H1 (cell line): ENCODE data around the gene RAMP1. TPM values are rescaled to one million over a fixed set of nuclear protein-coding genes. Genes with fewer than 3 reads are reported as not detected.

Source experiments
- CTCF ChIA-PET: fragments of 300-600 bp; sonication (Branson Sonifier 250); formaldehyde crosslinking; loops from one replicate; lab custom pipeline; 2021; ENCODE audit not compliant: partially characterized antibody; lab: Charles Lee
- POLR2A ChIA-PET: fragments of 300-600 bp; sonication (Branson Sonifier 250); formaldehyde crosslinking; loops from one replicate; lab custom pipeline; 2021; ENCODE audit warnings: inconsistent platforms; ENCODE audit not compliant: partially characterized antibody; lab: Charles Lee
- DNase-seq, 2 experiments: peaks; one replicate each; pipeline versions ENCODE4 v3.0.0 to v3.0.0-alpha.2; 2010 to 2022; ENCODE audit warnings: low spot score in 2 of 2, low read depth in 1 of 2, mixed read lengths in 1 of 2
- FAIRE-seq: peaks from 2 replicates; lab custom pipeline; 2011; peaks lifted over from hg19 to GRCh38; lab: Jason Lieb, UNC
- H2AFZ ChIP-seq: 2 replicates; pipeline ENCODE4 v1.8.1; 2012; ENCODE audit warnings: low read length, inconsistent platforms
- H2AK5ac ChIP-seq: 2 replicates; pipeline ENCODE4 v1.6.1; 2013; ENCODE audit warnings: low read depth, low read length
- H2BK120ac ChIP-seq: replicated peaks from 2 replicates; pipeline ENCODE3; 2013; ENCODE audit warnings: low read depth, low read length, inconsistent platforms
- H2BK12ac ChIP-seq: 2 replicates; pipeline ENCODE4 v1.6.1; 2013; ENCODE audit warnings: low read depth, low read length
- H2BK15ac ChIP-seq: 2 replicates; pipeline ENCODE4 v1.6.1; 2013; ENCODE audit warnings: low read length
- H2BK20ac ChIP-seq: 2 replicates; pipeline ENCODE4 v1.6.1; 2013; ENCODE audit warnings: low read length
- H2BK5ac ChIP-seq: 2 replicates; pipeline ENCODE4 v1.6.1; 2013; ENCODE audit warnings: low read depth, low read length
- H3K14ac ChIP-seq: 2 replicates; pipeline ENCODE4 v1.6.1; 2013; ENCODE audit warnings: inconsistent platforms; ENCODE audit not compliant: insufficient read length
- H3K18ac ChIP-seq: 2 replicates; pipeline ENCODE4 v1.6.1; 2013; ENCODE audit warnings: low read length; ENCODE audit errors: extremely low read depth
- H3K23ac ChIP-seq: 2 replicates; pipeline ENCODE4 v1.6.1; 2013; ENCODE audit warnings: inconsistent platforms; ENCODE audit not compliant: insufficient read length
- H3K23me2 ChIP-seq: 2 replicates; pipeline ENCODE4 v1.6.1; 2013; ENCODE audit warnings: low read depth, low read length
- H3K27ac ChIP-seq: 2 replicates; pipeline ENCODE4 v1.6.1; 2011; ENCODE audit warnings: low read depth, low read length, inconsistent platforms
- H3K27me3 ChIP-seq, 4 experiments: replicated peaks in 1 of 4; 1 replicate in 1 of 4; 2 replicates in 3 of 4; pipeline versions ENCODE4 v1.6.1 to v1.8.1; 2011 to 2013; ENCODE audit warnings: low read length in 3 of 4, mild to moderate bottlenecking in 3 of 4, inconsistent platforms in 2 of 4, mixed read lengths in 2 of 4, moderate library complexity in 1 of 4; ENCODE audit not compliant: control insufficient read depth in 3 of 4, insufficient read depth in 3 of 4; ENCODE audit errors: extremely low read depth in 1 of 4
- H3K36me3 ChIP-seq, 4 experiments: 2 replicates each; pipeline versions ENCODE4 v1.6.1 to v1.8.1; 2011 to 2013; ENCODE audit warnings: mild to moderate bottlenecking in 4 of 4, low read length in 3 of 4, moderate library complexity in 2 of 4, control low read depth in 1 of 4, inconsistent platforms in 1 of 4; ENCODE audit not compliant: insufficient read depth in 4 of 4, control insufficient read depth in 2 of 4
- H3K4ac ChIP-seq: replicated peaks from 2 replicates; pipeline ENCODE3; 2013; ENCODE audit warnings: low read length, low read depth, mixed read lengths, inconsistent platforms; ENCODE audit not compliant: insufficient read length
- H3K4me1 ChIP-seq, 4 experiments: replicated peaks in 1 of 4; 1 replicate in 1 of 4; 2 replicates in 3 of 4; pipeline versions ENCODE4 v1.6.1 to v1.8.1; 2011 to 2013; ENCODE audit warnings: low read length in 3 of 4, inconsistent platforms in 2 of 4, mixed read lengths in 1 of 4; ENCODE audit not compliant: insufficient read depth in 4 of 4, control insufficient read depth in 3 of 4
- H3K4me2 ChIP-seq, 2 experiments: 2 replicates each; pipeline versions ENCODE4 v1.6.1 to v1.8.1; 2011 to 2013; ENCODE audit warnings: low read depth in 2 of 2, low read length in 2 of 2, control low read depth in 1 of 2, inconsistent platforms in 1 of 2, mild to moderate bottlenecking in 1 of 2; ENCODE audit not compliant: insufficient read depth in 1 of 2
- H3K4me3 ChIP-seq, 4 experiments: fragments of 200-600, 300-600 bp in 1 of 4; sonication (generic), shearing (Covaris generic), sonication (Bioruptor Twin) in 1 of 4; 2 replicates each; pipeline versions ENCODE4 v1.5.1 to v1.8.1; 2011 to 2016; ENCODE audit warnings: low read length in 4 of 4, low read depth in 3 of 4, control low read depth in 2 of 4, inconsistent platforms in 2 of 4, mild to moderate bottlenecking in 2 of 4, mixed read lengths in 1 of 4, moderate library complexity in 1 of 4; ENCODE audit not compliant: insufficient read depth in 2 of 4; ENCODE audit errors: extremely low read depth in 1 of 4
- H3K56ac ChIP-seq: replicated peaks from 2 replicates; pipeline ENCODE3; 2013; ENCODE audit warnings: low read depth, mild to moderate bottlenecking, mixed read lengths, low read length, inconsistent platforms; ENCODE audit not compliant: insufficient read length
- H3K79me1 ChIP-seq: 2 replicates; pipeline ENCODE4 v1.6.1; 2013; ENCODE audit warnings: low read depth, low read length, control low read depth
- H3K79me2 ChIP-seq, 2 experiments: 2 replicates each; pipeline versions ENCODE4 v1.6.1 to v1.8.1; 2012 to 2013; ENCODE audit warnings: low read length in 2 of 2, mild to moderate bottlenecking in 2 of 2, inconsistent platforms in 1 of 2; ENCODE audit not compliant: insufficient read depth in 2 of 2, control insufficient read depth in 1 of 2
- H3K9ac ChIP-seq, 4 experiments: replicated peaks in 1 of 4; 1 replicate in 1 of 4; 2 replicates in 3 of 4; pipeline versions ENCODE4 v1.6.1 to v1.8.1; 2011 to 2013; ENCODE audit warnings: low read depth in 3 of 4, low read length in 3 of 4, control low read depth in 2 of 4, mild to moderate bottlenecking in 2 of 4, moderate library complexity in 2 of 4, inconsistent platforms in 1 of 4; ENCODE audit errors: extremely low read depth in 1 of 4
- H3K9me3 ChIP-seq, 2 experiments: 2 replicates each; pipeline versions ENCODE4 v1.6.1 to v1.8.1; 2012 to 2013; ENCODE audit warnings: mild to moderate bottlenecking in 2 of 2, moderate library complexity in 2 of 2, control low read depth in 1 of 2, inconsistent platforms in 1 of 2, low read depth in 1 of 2, low read length in 1 of 2, mixed read lengths in 1 of 2; ENCODE audit not compliant: insufficient read depth in 2 of 2
- H4K20me1 ChIP-seq, 2 experiments: replicated peaks in 1 of 2; 2 replicates each; pipeline versions ENCODE3 to v1.8.1; 2011 to 2013; ENCODE audit warnings: inconsistent platforms in 2 of 2, low read length in 2 of 2, mild to moderate bottlenecking in 1 of 2; ENCODE audit not compliant: insufficient read depth in 2 of 2, control insufficient read depth in 1 of 2
- H4K5ac ChIP-seq: 2 replicates; pipeline ENCODE4 v1.6.1; 2013; ENCODE audit warnings: low read length, low read depth, mixed read lengths, inconsistent platforms; ENCODE audit not compliant: insufficient read length
- H4K8ac ChIP-seq: 2 replicates; pipeline ENCODE4 v1.8.0; 2013; ENCODE audit warnings: mild to moderate bottlenecking, moderate library complexity, low read length, inconsistent platforms; ENCODE audit not compliant: insufficient read depth; ENCODE audit errors: extremely low read depth
- H4K91ac ChIP-seq: replicated peaks from 2 replicates; pipeline ENCODE3; 2013; ENCODE audit warnings: low read length, mixed read lengths, inconsistent platforms; ENCODE audit not compliant: insufficient read length
- CBX8 ChIP-seq: fragments of 300-800, 300-1000 bp; sonication (generic); IDR thresholded peaks from 2 replicates; pipeline ENCODE4 v1.7.1; 2016; ENCODE audit warnings: low read depth, low read length, borderline replicate concordance
- KDM4A ChIP-seq: IDR thresholded peaks from one replicate; pipeline ENCODE4 v1.7.1; 2012; ENCODE audit warnings: low read depth, mild to moderate bottlenecking, moderate library complexity, low read length, inconsistent platforms; ENCODE audit not compliant: severe bottlenecking
- TCF12 ChIP-seq: IDR thresholded peaks from 2 replicates; pipeline ENCODE4 v1.6.1; 2011; ENCODE audit warnings: low read depth, mild to moderate bottlenecking, low read length
- WGBS, 2 experiments: shearing (Covaris generic) in 1 of 2; methylation state at CpG; one replicate each; pipeline versions ENCODE4 v1.1.6 to v1.1.7; 2013 to 2015; ENCODE audit warnings: low lambda C conversion rate in 2 of 2, mixed read lengths in 2 of 2, inconsistent platforms in 1 of 2, low coverage in 1 of 2, missing lambda C conversion rate in 1 of 2; ENCODE audit not compliant: insufficient replicate concordance in 2 of 2, insufficient coverage in 1 of 2, insufficient read length in 1 of 2; ENCODE audit errors: extremely low coverage in 1 of 2, missing lambda C conversion rate in 1 of 2; 5-methylcytosine and 5-hydroxymethylcytosine counted together
- polyA plus RNA-seq, 7 experiments: library from polyadenylated mRNA; depleted of rRNA in 3 of 7; stranded (reverse) in 5 of 7; unstranded in 2 of 7; fragments of >200 nt in 5 of 7; fragments of 200-250 nt in 2 of 7; gene quantifications; 1 replicate in 5 of 7; 2 replicates in 1 of 7; 4 replicates in 1 of 7; pipeline versions ENCODE4 v1.2.1 to v1.2.3, GENCODE V29; 2011 to 2013; ENCODE audit warnings: missing spikeins in 2 of 7, mixed read lengths in 2 of 7
- total RNA-seq: library from RNA; stranded (reverse); fragmentation: NEBNext Ultra II Directional; extraction: Animal tissue kit (Norgen Biotek cat#: 25700); gene quantifications from 2 replicates; pipeline ENCODE4 v1.2.1, GENCODE V29; 2021
- TF ChIP-seq, protein P1 (sequence below): IDR thresholded peaks from 2 replicates; pipeline ENCODE4 v1.6.1; 2011; ENCODE audit warnings: low read depth, mild to moderate bottlenecking, low read length; ENCODE audit not compliant: insufficient read depth
- TF ChIP-seq, protein P2 (sequence below): IDR thresholded peaks from 2 replicates; pipeline ENCODE4 v1.6.1; 2012; ENCODE audit warnings: low read length, inconsistent platforms

The RAMP1 gene
- total and polyA plus RNA-seq, 2 of the 8 experiments (the other 6 are each of a cell fraction or from before 2014, with no cell fraction given), result 0.65 to 4.3 TPM

DNA sequence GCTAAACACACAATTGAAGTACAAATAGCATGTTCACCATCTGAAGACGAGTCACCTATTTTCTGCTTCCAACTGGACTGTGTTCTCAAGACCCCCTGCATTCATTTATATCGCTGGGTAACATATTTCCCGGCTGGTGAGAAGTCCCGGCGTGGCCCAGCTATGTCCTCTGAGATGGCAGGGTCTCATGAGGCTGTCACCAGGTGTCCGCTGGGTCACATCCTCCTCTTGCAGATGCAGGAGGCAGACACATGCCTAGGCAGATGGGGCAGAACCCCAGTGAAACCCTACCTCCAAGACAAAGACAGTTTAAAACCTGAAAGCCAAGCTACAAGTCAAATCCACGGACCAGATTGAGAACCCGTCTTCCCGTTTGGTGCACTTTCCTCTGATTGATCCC, 70.6 kb downstream of the RAMP1 start:
- Histone ChIP-seq H3K27ac (no peak overlapping the region), H2BK20ac (no peak overlapping the region), H3K9ac (no peak overlapping the region), H2BK120ac (no peak overlapping the region), H3K4me3 (no peak overlapping the region), H2AFZ (no peak overlapping the region), H3K56ac (no peak overlapping the region), H4K91ac (no peak overlapping the region), H3K14ac (no peak overlapping the region), H3K79me1 (no peaks in the 10 kb centered on the region), H3K18ac (no peak overlapping the region), H2BK15ac (no peak overlapping the region), H3K23ac (no peak overlapping the region), H4K8ac (no peak overlapping the region), H2BK12ac (no peak overlapping the region), H4K5ac (no peak overlapping the region), H3K27me3 (no peaks in the 10 kb centered on the region)
- FAIRE-seq, result no peak
- CTCF ChIA-PET, result no interaction called here
- POLR2A ChIA-PET, result no interaction called here
- no peak for DNase-seq
- TF ChIP-seq, protein P1, sequence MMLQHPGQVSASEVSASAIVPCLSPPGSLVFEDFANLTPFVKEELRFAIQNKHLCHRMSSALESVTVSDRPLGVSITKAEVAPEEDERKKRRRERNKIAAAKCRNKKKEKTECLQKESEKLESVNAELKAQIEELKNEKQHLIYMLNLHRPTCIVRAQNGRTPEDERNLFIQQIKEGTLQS, result no peak
- TF ChIP-seq, protein P2, sequence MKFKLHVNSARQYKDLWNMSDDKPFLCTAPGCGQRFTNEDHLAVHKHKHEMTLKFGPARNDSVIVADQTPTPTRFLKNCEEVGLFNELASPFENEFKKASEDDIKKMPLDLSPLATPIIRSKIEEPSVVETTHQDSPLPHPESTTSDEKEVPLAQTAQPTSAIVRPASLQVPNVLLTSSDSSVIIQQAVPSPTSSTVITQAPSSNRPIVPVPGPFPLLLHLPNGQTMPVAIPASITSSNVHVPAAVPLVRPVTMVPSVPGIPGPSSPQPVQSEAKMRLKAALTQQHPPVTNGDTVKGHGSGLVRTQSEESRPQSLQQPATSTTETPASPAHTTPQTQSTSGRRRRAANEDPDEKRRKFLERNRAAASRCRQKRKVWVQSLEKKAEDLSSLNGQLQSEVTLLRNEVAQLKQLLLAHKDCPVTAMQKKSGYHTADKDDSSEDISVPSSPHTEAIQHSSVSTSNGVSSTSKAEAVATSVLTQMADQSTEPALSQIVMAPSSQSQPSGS, result no peak
- TF ChIP-seq TCF12 (no peak), CBX8 (no peak), KDM4A (no peak)
- TF ChIP-seq, all 59 proteins: peak for 0
- H3K23me2 ChIP-seq, result no peaks in the 10 kb centered on the region
- no peak overlapping the region for H2AK5ac ChIP-seq
- H3K79me2 ChIP-seq, result no peaks in the 10 kb centered on the region
- 80% methylated on average over 9 of the region's 9 CpGs; no CpG with 5 or more reads in 1 of the 2 experiments for WGBS, 2 experiments
- no peaks in the 10 kb centered on the region for H3K36me3 ChIP-seq
- no peak overlapping the region for H2BK5ac ChIP-seq
- H3K4me2 ChIP-seq, result no peak overlapping the region
- H4K20me1 ChIP-seq, result no peaks in the 10 kb centered on the region
- H3K4me1 ChIP-seq, result no peaks in the 10 kb centered on the region
- no peak overlapping the region for H3K4ac ChIP-seq
- H3K9me3 ChIP-seq, result no peaks in the 10 kb centered on the region
